Adrenal gland (tissue), 12 donors: ENCODE results near the gene TMEM72. TPM values are rescaled to one million over a fixed set of nuclear protein-coding genes. Genes with fewer than 3 reads are reported as not detected.

ENCODE experiments used
- DNase-seq, 7 donors: peaks; one replicate each; pipeline ENCODE4 v3.0.0-alpha.2; 2019 to 2020
- H3K27ac ChIP-seq, 5 donors: fragments of 200-600 bp; sonication (generic) in 4 of 5; 1 replicate in 3 of 5; 2 replicates in 2 of 5; pipeline versions ENCODE4 v1.5.1 to v1.8.0; 2016 to 2020; ENCODE audit warnings: mild to moderate bottlenecking in 1 of 5
- H3K27me3 ChIP-seq: fragments of 200-600 bp; 2 replicates; pipeline ENCODE4 v1.8.0; 2021
- H3K36me3 ChIP-seq, 2 donors: fragments of 200-600 bp; replicated peaks in 1 of 2; 1 replicate in 1 of 2; 2 replicates in 1 of 2; pipeline versions ENCODE4 v1.5.1 to v1.8.0; 2018 to 2022
- H3K4me1 ChIP-seq, 2 donors: fragments of 200-600 bp; replicated peaks in 1 of 2; 1 replicate in 1 of 2; 2 replicates in 1 of 2; pipeline versions ENCODE4 v1.5.1 to v1.8.0; 2018 to 2021
- H3K4me3 ChIP-seq, 4 donors: fragments of 200-600 bp; sonication (generic) in 3 of 4; one replicate each; pipeline ENCODE4 v1.5.1; 2016 to 2018
- H3K9me3 ChIP-seq, 3 donors: fragments of 200-600 bp; sonication (generic) in 1 of 3; replicated peaks in 1 of 3; 1 replicate in 2 of 3; 2 replicates in 1 of 3; pipeline versions ENCODE4 v1.5.1 to v1.8.0; 2016 to 2021
- POLR2A ChIP-seq, 2 donors: fragments of 450-650 bp; IDR thresholded peaks; one replicate each; pipeline ENCODE4 v1.6.1; 2017; ENCODE audit warnings: antibody characterized with exemption in 2 of 2, mild to moderate bottlenecking in 2 of 2, moderate library complexity in 1 of 2
- WGBS, 4 donors: extraction: QIAGEN DNeasy Blood & Tissue Kit in 2 of 4; methylation state at CpG; one replicate each; pipeline versions ENCODE4 v1.1.5 to v1.1.7; 2013 to 2017; 5-methylcytosine and 5-hydroxymethylcytosine counted together
- intact Hi-C, 2 donors: fragments of 100-400 bp; cut with DNase I; formaldehyde crosslinking; loops; one replicate each; pipeline versions ENCODE4 v1.14.1 to v1.15.0; 2022 to 2023
- polyA plus RNA-seq, 3 donors: library from polyadenylated mRNA; stranded (reverse); fragments of 200-250 nt in 2 of 3; fragments of 350-450 nt in 1 of 3; fragmentation: Illumina TruSeq in 1 of 3; extraction: RNeasy Lipid Tissue Mini Kit (QIAGEN cat#74804) in 1 of 3; gene quantifications; one replicate each; pipeline ENCODE4 v1.2.3, GENCODE V29; 2013 to 2014
- total RNA-seq, 9 donors: library from RNA; depleted of rRNA in 4 of 9; stranded (reverse); fragments of >200 nt in 4 of 9; fragments of 120-200 nt in 1 of 9; fragmentation: NEBNext Ultra II Directional in 1 of 9; extraction: Animal tissue kit (Norgen Biotek cat#: 25700) in 1 of 9; gene quantifications; one replicate each; pipeline versions ENCODE4 v1.1.0 to v1.2.4, GENCODE V29; 2013 to 2023
- TF ChIP-seq, protein P1 (sequence below), 6 experiments: fragments of 450-650 bp in 4 of 6; fragments of 200-600 bp in 2 of 6; sonication (generic) in 1 of 6; IDR thresholded peaks; 1 replicate in 5 of 6; 2 replicates in 1 of 6; pipeline versions ENCODE4 v1.5.1 to v1.8.0; 2016 to 2021; ENCODE audit warnings: antibody characterized with exemption in 6 of 6, mild to moderate bottlenecking in 2 of 6, moderate library complexity in 1 of 6
- donor health status: healthy with polysubstance abuse.
- donor health status: Bipolar disorder and iron deficiency.
- donor health status: DM: yes; HTN: yes; CAD: no.
- donor health status: DM: no; HTN: no; CAD: no.
- donor health status: DM: no; HTN: no; CAD: no.
- donor health status: DM: yes; HTN: yes; CAD: no.

Gene TMEM72
- total and polyA plus RNA-seq, 12 donors, result 0.17 TPM; not detected in 11

DNA sequence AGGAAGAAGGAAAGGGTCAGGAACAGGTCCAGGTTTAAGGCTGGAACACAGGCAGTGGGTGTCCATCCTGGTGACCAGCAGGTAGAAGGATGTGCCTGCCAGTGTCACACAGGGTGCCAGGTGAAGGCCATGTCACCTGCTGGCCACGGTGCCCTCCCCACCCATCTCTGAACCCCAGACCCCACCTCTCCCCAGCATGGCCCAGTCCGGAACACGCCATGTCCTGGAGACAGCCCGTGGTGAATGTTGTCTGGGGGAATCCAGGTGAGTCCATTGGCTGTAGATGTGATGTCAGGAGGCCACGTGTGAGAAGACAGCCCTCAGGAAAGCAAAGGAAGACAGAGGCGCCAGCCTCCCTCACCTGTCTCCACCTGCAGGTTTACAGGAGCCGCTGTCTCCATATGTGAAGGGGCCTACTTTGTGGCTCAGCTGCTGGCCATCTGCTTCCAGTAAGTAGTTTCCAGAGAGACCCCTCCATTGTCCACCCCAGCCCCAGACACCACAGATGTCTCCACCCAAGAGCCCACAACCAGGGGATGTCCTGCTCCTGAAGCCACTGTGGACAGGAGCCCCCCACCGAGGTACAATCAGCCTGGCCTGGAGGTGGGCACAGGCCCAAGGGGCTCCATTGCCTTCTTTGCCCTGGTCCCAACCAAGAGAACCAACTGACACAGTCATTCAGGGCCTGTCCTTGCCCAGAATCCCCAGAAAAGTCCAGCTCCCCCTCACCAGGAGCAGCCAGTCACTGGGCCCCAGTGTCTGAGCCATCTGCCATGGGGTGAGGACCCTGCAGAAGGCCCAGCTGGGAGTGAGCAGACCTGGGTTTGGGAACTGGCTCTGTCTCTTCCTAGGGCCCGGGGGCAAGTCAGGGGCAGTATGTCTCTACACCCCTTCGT is 20.7 kb downstream of the TMEM72 start:
- Histone ChIP-seq H3K27me3 (no peaks in the 10 kb centered on the region), H3K9me3 (no peaks in the 10 kb centered on the region), H3K4me1 (peaks cover 5 to 30% of the 10 kb centered on the region in 2 donors), H3K36me3 (no peaks in the 10 kb centered on the region), H3K27ac (no peak overlapping the region), H3K4me3 (no peak overlapping the region)
- intact Hi-C loops, result loop anchor here in 1 of 2 donors (5.0 kb wide), 1 partner anchor 40 kb away; no protein-coding TSS in a partner anchor
- WGBS, 4 donors, result 84 to 94% (median 88%) methylated on average over 3 to 10 of the region's 10 CpGs
- DNase-seq, result peak in 3 of 7 donors; percentile 9 to 51 (median 18)
- no peak for TF ChIP-seq POLR2A (IDR thresholded peaks at IDR 0.05)
- TF ChIP-seq, protein P1, sequence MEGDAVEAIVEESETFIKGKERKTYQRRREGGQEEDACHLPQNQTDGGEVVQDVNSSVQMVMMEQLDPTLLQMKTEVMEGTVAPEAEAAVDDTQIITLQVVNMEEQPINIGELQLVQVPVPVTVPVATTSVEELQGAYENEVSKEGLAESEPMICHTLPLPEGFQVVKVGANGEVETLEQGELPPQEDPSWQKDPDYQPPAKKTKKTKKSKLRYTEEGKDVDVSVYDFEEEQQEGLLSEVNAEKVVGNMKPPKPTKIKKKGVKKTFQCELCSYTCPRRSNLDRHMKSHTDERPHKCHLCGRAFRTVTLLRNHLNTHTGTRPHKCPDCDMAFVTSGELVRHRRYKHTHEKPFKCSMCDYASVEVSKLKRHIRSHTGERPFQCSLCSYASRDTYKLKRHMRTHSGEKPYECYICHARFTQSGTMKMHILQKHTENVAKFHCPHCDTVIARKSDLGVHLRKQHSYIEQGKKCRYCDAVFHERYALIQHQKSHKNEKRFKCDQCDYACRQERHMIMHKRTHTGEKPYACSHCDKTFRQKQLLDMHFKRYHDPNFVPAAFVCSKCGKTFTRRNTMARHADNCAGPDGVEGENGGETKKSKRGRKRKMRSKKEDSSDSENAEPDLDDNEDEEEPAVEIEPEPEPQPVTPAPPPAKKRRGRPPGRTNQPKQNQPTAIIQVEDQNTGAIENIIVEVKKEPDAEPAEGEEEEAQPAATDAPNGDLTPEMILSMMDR (IDR thresholded peaks at IDR 0.05), result no peak

DNA sequence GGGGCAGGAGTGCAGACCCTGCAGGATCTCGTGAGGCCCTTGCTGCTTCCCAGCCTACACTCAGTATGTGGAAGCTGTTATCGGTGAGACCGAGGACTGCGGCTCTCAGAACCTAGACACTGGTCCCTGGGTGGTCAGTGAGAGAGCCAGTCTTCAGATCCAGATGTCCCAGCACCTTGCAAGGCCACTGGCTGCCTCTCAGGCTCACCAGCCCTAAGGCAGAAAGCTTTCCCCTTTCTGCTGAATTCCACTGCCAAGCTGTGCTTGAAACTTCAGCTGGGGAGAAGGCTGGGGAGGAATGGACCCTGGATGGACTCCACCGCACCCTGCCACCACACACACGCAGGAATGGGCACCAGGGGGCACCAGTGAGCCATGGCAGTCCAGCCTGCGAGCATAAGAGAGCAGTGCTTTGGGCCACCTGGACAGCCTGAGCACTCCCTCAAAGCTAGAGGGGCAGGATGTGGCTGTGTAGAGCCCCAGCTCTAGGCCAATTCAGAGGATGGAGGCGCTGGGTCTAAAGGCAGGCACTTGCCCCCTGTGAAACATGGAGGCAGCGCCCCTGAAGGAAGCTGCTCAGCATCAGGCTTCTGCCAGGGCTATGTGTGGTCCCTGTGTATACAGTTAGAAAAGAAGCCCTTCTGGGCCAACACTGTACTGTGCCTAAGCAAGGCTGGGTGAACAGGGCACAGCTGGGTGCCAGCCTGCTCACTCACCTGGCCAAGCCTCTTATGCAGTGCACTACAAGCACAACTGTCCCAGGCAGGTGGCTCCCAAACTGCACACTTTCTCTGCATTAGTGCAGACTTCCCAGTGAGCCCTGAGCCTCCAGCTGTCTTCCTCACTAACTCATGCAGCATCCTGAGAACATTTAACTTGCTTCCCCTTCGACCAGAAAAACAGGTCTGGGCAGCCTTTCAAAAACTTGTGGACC is 21.6 kb downstream of the TMEM72 start:
- Histone ChIP-seq H3K27ac (no peak overlapping the region), H3K4me1 (peaks cover under 1 to 24% of the 10 kb centered on the region in 2 donors), H3K4me3 (no peak overlapping the region), H3K36me3 (no peaks in the 10 kb centered on the region), H3K9me3 (no peaks in the 10 kb centered on the region), H3K27me3 (no peaks in the 10 kb centered on the region)
- DNase-seq, result peak; percentile 84 to 96 (median 92)
- WGBS, 4 donors, result 45 to 80% (median 62%) methylated on average over 4 to 10 of the region's 10 CpGs
- intact Hi-C loops, result loop anchor here in 1 of 2 donors (5.0 kb wide), 1 partner anchor 40 kb away; no protein-coding TSS in a partner anchor
- TF ChIP-seq, protein P1 (IDR thresholded peaks at IDR 0.05), result peak; percentile 94 to 98 (median 95)
- no peak for TF ChIP-seq POLR2A (IDR thresholded peaks at IDR 0.05)

DNA sequence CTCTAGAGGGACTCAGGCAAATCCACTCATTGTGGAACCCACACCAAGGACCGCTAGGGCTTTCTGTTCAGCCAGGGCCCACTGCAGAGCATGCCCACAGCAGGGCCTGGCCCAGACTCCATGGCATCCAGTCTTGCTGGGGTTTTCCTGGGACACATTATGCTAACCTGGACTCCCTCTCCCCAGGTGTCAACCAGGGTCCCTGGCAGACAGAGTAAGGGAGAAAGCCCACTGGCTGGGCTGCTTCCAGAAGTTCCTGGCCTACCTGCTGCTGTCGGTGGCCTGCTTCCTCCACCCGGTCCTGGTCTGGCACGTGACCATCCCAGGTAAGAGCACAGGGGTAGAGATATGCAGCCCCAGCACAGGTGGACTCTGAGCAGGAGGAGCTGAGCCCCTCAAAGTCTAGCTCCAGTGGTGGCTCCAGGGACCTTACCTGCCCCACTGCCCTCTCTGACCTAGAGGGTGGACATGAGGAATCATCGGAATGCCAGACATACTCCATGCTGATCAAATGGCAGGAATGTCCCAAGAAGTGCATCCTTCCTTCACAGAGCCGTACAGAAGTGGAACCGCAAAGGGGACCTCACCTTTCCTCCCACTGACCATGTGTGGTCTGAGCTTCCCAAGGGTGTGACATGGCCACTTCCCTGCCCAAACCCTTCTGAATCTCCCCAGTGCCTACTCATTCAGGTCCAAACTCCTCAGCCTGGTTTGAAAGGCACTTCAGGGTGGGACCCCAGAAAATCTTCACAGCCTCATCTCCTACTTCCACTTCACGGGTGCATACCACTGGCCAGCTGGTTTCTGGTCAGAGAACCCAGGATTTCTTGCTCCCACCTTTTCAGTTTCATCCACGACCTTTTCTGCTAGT is 22.5 kb downstream of the TMEM72 start:
- Histone ChIP-seq H3K4me3 (no peak overlapping the region), H3K27ac (no peak overlapping the region), H3K9me3 (no peaks in the 10 kb centered on the region), H3K27me3 (no peaks in the 10 kb centered on the region), H3K36me3 (no peaks in the 10 kb centered on the region), H3K4me1 (peaks cover 0 to 24% of the 10 kb centered on the region in 2 donors)
- WGBS, 4 donors, result 77 to 82% (median 80%) methylated on average over 3 to 9 of the region's 9 CpGs
- peak in 2 of 7 donors; percentile 16 to 18 for DNase-seq
- no peak for TF ChIP-seq POLR2A (IDR thresholded peaks at IDR 0.05)
- TF ChIP-seq, protein P1 (IDR thresholded peaks at IDR 0.05), result no peak
- intact Hi-C loops, result loop anchor here (2.0 to 5.0 kb wide), 2 partner anchors 39 to 41 kb away; no protein-coding TSS in a partner anchor
